ENCODE results near the gene FAT2.
"Not testable (repeated sequence)": the region's sequence is repeated elsewhere in the genome, so short reads cannot be mapped to it uniquely, and the experiment has no call there.

The FAT2 gene

GRCh38 chr5:151589878-151590570 is 1.1 kb downstream of the FAT2 start:
- H3K4me3 ChIP-seq (ENCODE audit: low read length), result no peak overlapping the region
- peak; percentile 5 for DNase-seq (ENCODE audit: low read depth)
- TF ChIP-seq CTCF (conservative IDR thresholded peaks at IDR 0.05; ENCODE audit: low read length), result no peak

- H3K4me3 ChIP-seq (ENCODE audit: low read length), result no peak overlapping the region
- no peak for DNase-seq (ENCODE audit: low read depth)
- TF ChIP-seq CTCF (conservative IDR thresholded peaks at IDR 0.05; ENCODE audit: low read length), result no peak
These were observed 3.2 kb downstream of the FAT2 start for GRCh38 chr5:151587796-151588555.

- DNase-seq (ENCODE audit: low read depth), result peak; percentile 48
- TF ChIP-seq CTCF (conservative IDR thresholded peaks at IDR 0.05; ENCODE audit: low read length), result no peak
- no peak overlapping the region for H3K4me3 ChIP-seq (ENCODE audit: low read length)
These were observed 5.2 kb downstream of the FAT2 start for GRCh38 chr5:151585970-151586369.

- not testable (repeated sequence) for H3K4me3 ChIP-seq (ENCODE audit: low read length); DNase-seq (ENCODE audit: low read depth)
These were observed 5.8 kb downstream of the FAT2 start for GRCh38 chr5:151585344-151585743.

- DNase-seq (ENCODE audit: low read depth), result no peak
These were observed 6.8 kb downstream of the FAT2 start for GRCh38 chr5:151584057-151584937.

GRCh38 chr5:151581812-151582583 is 9.1 kb downstream of the FAT2 start:
- no peak for TF ChIP-seq CTCF (conservative IDR thresholded peaks at IDR 0.05; ENCODE audit: low read length)
- no peak overlapping the region for H3K4me3 ChIP-seq (ENCODE audit: low read length)
- DNase-seq (ENCODE audit: low read depth), result no peak

More at GRCh38 chr5:151584057-151584937, 6.8 kb downstream of the FAT2 start:
- H3K4me3 ChIP-seq (ENCODE audit: low read length), result no peak overlapping the region
- no peak for TF ChIP-seq CTCF (conservative IDR thresholded peaks at IDR 0.05; ENCODE audit: low read length)

GRCh38 chr5:151581347-151581746 is 9.8 kb downstream of the FAT2 start:
- H3K4me3 ChIP-seq (ENCODE audit: low read length), result no peak overlapping the region
- no peak for DNase-seq (ENCODE audit: low read depth)
- TF ChIP-seq CTCF (conservative IDR thresholded peaks at IDR 0.05; ENCODE audit: low read length), result no peak

All from AG10803 (cell line).